ENCODE measurements around the gene CAB39L. TPM values are rescaled to one million over a fixed set of nuclear protein-coding genes. Genes with fewer than 3 reads are reported as not detected.

CAB39L gene
- polyA plus RNA-seq, 2 of the 4 experiments (the other 2 are of a cell fraction), result 2.3 to 5.2 TPM

GRCh38 chr13:49314344-49314882 is 129.5 kb downstream of the CAB39L start:
- TF ChIP-seq NFE2L2 (conservative IDR thresholded peaks at IDR 0.05; ENCODE audit: low read length) (no peak), HDAC2 (IDR thresholded peaks at IDR 0.05) (no peak), FOSL2 (IDR thresholded peaks at IDR 0.05) (no peak), FOSL2 (CRISPR knock-in tag; IDR thresholded peaks at IDR 0.05) (no peak), CEBPB (IDR thresholded peaks at IDR 0.05) (no peak), ELK1 (IDR thresholded peaks at IDR 0.05; ENCODE audit: low read depth, low read length) (no peak), CHD4 (IDR thresholded peaks at IDR 0.05; ENCODE audit: borderline replicate concordance) (no peak), CTCF (IDR thresholded peaks at IDR 0.05) (no peak), POLR2A (IDR thresholded peaks at IDR 0.05; ENCODE audit: low read length) (no peak), EHMT2 (IDR thresholded peaks at IDR 0.05; ENCODE audit: low read depth) (no peak), MAZ (IDR thresholded peaks at IDR 0.05; ENCODE audit: borderline replicate concordance, low read depth, low read length) (no peak), RAD21 (conservative IDR thresholded peaks at IDR 0.05 in 1 of 2, IDR thresholded peaks at IDR 0.05 in 1 of 2) (no peak), HOXA7 (CRISPR knock-in tag; IDR thresholded peaks at IDR 0.05) (no peak), RNF2 (IDR thresholded peaks at IDR 0.05; ENCODE audit: borderline replicate concordance, low read depth) (no peak), HOXB13 (CRISPR knock-in tag; IDR thresholded peaks at IDR 0.05; ENCODE audit: low read depth) (no peak), BHLHE40 (IDR thresholded peaks at IDR 0.05; ENCODE audit: low read depth, low read length) (no peak), PHF8 (IDR thresholded peaks at IDR 0.05; ENCODE audit: borderline replicate concordance, low read depth) (no peak), TFCP2L1 (CRISPR knock-in tag; IDR thresholded peaks at IDR 0.05) (no peak), KDM1A (IDR thresholded peaks at IDR 0.05; ENCODE audit: low read depth) (no peak)
- TF ChIP-seq, protein P1, sequence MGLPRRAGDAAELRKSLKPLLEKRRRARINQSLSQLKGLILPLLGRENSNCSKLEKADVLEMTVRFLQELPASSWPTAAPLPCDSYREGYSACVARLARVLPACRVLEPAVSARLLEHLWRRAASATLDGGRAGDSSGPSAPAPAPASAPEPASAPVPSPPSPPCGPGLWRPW (IDR thresholded peaks at IDR 0.05), result no peak
- TF ChIP-seq, protein P2, sequence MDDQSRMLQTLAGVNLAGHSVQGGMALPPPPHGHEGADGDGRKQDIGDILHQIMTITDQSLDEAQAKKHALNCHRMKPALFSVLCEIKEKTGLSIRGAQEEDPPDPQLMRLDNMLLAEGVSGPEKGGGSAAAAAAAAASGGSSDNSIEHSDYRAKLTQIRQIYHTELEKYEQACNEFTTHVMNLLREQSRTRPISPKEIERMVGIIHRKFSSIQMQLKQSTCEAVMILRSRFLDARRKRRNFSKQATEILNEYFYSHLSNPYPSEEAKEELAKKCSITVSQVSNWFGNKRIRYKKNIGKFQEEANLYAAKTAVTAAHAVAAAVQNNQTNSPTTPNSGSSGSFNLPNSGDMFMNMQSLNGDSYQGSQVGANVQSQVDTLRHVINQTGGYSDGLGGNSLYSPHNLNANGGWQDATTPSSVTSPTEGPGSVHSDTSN (IDR thresholded peaks at IDR 0.05), result no peak
- no peak for DNase-seq (ENCODE audit: low read depth in 1 of 2, low spot score in 1 of 2)
- no peak overlapping the region for H3K4me3 ChIP-seq
- no peak for FAIRE-seq
- peak overlapping the region; percentile 54 for H3K4me2 ChIP-seq
- ChIA-PET CTCF (interaction anchor here (0.5 to 2.6 kb wide), 7 partner anchors 8 to 293 kb away, joined by 3 to 15 read pairs (median 3); partner anchors contain the start of genes CAB39L and SETDB2), POLR2A (interaction anchor here (0.5 to 1.4 kb wide), 3 partner anchors 130 to 276 kb away, joined by 3 to 5 read pairs (median 4); partner anchors contain the start of genes CAB39L, PHF11 and SETDB2)
- H3K4me1 ChIP-seq, result peaks cover 13% of the 10 kb centered on the region
- ATAC-seq, result no peak; a peak in 1 of 6 replicates
- peak overlapping the region; percentile 63 to 86 for H3K27ac ChIP-seq
- H3K9me3 ChIP-seq, result no peaks in the 10 kb centered on the region
- 85% methylated on average over 6 of the region's 6 CpGs for WGBS (ENCODE audit: missing lambda C conversion rate)

GRCh38 chr13:49311816-49312215 is 132.0 kb downstream of the CAB39L start:
- Histone ChIP-seq H3K4me1 (peaks cover 24% of the 10 kb centered on the region), H3K9me3 (no peaks in the 10 kb centered on the region), H3K4me3 (no peak overlapping the region), H3K27ac (no peak overlapping the region), H3K4me2 (no peak overlapping the region)
- POLR2A ChIA-PET, result no interaction called here
- no peak for ATAC-seq
- no peak for FAIRE-seq
- CTCF ChIA-PET, result interaction anchor here (1.2 to 2.0 kb wide), 3 partner anchors 182 to 338 kb away, joined by 3 to 5 read pairs (median 3); no protein-coding TSS in a partner anchor
- TF ChIP-seq RNF2 (IDR thresholded peaks at IDR 0.05; ENCODE audit: borderline replicate concordance, low read depth) (no peak), MAZ (IDR thresholded peaks at IDR 0.05; ENCODE audit: borderline replicate concordance, low read depth, low read length) (no peak), KDM1A (IDR thresholded peaks at IDR 0.05; ENCODE audit: low read depth) (no peak), EHMT2 (IDR thresholded peaks at IDR 0.05; ENCODE audit: low read depth) (no peak), CBX8 (IDR thresholded peaks at IDR 0.05) (no peak), TFCP2L1 (CRISPR knock-in tag; IDR thresholded peaks at IDR 0.05) (no peak), NPAS2 (CRISPR knock-in tag; IDR thresholded peaks at IDR 0.05; ENCODE audit: borderline replicate concordance) (no peak), MAFK (IDR thresholded peaks at IDR 0.05; ENCODE audit: partially characterized antibody) (no peak), POLR2AphosphoS2 (conservative IDR thresholded peaks at IDR 0.05; ENCODE audit: low read length) (no peak)
- TF ChIP-seq, protein P3, sequence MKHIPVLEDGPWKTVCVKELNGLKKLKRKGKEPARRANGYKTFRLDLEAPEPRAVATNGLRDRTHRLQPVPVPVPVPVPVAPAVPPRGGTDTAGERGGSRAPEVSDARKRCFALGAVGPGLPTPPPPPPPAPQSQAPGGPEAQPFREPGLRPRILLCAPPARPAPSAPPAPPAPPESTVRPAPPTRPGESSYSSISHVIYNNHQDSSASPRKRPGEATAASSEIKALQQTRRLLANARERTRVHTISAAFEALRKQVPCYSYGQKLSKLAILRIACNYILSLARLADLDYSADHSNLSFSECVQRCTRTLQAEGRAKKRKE (CRISPR knock-in tag; IDR thresholded peaks at IDR 0.05; ENCODE audit: low read depth), result no peak
- 91% methylated on average over 6 of the region's 6 CpGs for WGBS (ENCODE audit: missing lambda C conversion rate)
- DNase-seq (ENCODE audit: low read depth in 1 of 2, low spot score in 1 of 2), result no peak
